Measurements from ENCODE around the gene TBC1D2.

DNA sequence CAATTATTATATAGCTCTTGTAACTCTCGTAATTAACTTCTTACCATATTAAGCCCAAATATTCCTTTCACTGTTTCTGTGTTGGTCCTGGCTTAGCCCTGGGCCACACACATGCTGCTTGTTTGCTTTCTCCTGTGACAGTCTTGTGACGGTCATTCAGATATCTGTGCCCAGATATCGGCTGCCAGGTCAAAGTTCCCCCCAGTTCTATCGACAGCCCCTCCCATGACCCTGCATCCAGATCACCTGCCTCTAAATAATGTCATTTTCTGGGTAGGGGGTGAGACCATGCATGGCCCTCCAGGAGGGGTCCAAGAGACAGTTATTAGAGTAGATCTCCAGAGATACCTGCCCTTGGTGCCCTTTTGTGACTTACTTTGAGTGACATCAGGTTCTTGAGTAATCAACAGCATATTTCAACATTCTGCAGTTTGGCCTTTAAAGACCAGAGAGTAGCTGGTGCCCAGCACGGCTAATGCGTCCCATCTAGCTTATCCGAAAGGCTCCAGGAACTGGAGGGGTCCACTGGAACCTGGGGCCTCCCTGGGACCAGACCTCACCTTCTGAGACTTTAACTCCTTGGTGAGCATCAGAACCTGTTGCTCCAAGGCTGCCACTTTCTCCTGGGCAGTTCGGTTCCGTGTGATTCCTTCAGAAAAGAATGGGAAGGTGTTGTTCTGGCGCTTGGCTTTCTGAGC, 26.9 kb downstream of the TBC1D2 start:
- TF ChIP-seq POLR2A (IDR thresholded peaks at IDR 0.05; ENCODE audit: low read depth, low read length) (no peak), POLR2AphosphoS5 (IDR thresholded peaks at IDR 0.05; ENCODE audit: low read depth, low read length) (no peak), TAF1 (IDR thresholded peaks at IDR 0.05; ENCODE audit: borderline replicate concordance, low read depth, low read length) (no peak)

All from GM12892 (cell line).